Sigmoid colon (tissue), 4 donors: ENCODE data around the gene CEACAM5.

Source experiments
- POLR2A ChIP-seq, 2 donors: fragments of 450-650 bp; IDR thresholded peaks; one replicate each; pipeline ENCODE4 v1.6.1; 2016; ENCODE audit warnings: antibody characterized with exemption in 2 of 2, mild to moderate bottlenecking in 2 of 2, moderate library complexity in 2 of 2
- POLR2AphosphoS5 ChIP-seq, 4 donors: sonication (generic); formaldehyde crosslinking; IDR thresholded peaks; one replicate each; pipeline ENCODE4 v1.6.1; 2017; ENCODE audit warnings: antibody characterized with exemption in 4 of 4

DNA sequence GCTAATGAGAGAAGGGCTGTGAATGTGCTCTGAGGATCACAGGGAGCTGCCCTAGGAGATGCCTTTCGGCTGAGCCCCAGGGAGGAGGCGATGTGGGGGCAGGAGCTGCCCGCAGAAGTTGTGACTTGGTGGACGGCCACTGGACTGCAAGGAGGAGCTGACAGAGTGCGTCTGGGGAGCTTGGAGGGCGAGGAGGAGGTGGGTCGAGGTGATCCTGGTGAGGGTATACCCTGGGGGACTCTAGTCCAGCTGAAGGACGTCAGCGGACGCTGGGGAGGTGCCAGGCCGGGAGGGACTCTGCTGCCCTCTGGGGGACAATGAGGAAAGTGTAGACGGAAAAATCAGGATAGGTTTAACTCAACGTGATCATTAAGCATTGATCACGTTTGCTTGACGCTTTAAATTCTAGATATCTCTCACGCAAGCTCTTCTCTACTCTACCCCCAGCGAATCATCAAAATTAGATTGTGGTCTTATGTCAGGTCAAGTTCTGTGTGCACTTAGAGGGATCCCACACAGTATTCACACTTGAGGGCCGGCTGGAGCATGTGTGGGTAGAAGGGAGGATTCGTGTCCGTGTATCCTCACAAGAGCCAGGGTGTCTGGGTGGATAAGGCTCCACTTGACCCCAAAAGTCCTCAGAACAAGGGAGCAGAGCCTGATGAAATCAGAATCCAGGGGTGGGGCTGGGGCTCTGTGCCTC, 17.0 kb upstream of the CEACAM5 start:
- TF ChIP-seq POLR2A (IDR thresholded peaks at IDR 0.05) (no peak), POLR2AphosphoS5 (IDR thresholded peaks at IDR 0.05) (no peak)
